ENCODE data around the gene PHF23.
A peak's percentile ranks its signal among the peaks of the same experiment; 100 is the strongest.

Gene PHF23

DNA sequence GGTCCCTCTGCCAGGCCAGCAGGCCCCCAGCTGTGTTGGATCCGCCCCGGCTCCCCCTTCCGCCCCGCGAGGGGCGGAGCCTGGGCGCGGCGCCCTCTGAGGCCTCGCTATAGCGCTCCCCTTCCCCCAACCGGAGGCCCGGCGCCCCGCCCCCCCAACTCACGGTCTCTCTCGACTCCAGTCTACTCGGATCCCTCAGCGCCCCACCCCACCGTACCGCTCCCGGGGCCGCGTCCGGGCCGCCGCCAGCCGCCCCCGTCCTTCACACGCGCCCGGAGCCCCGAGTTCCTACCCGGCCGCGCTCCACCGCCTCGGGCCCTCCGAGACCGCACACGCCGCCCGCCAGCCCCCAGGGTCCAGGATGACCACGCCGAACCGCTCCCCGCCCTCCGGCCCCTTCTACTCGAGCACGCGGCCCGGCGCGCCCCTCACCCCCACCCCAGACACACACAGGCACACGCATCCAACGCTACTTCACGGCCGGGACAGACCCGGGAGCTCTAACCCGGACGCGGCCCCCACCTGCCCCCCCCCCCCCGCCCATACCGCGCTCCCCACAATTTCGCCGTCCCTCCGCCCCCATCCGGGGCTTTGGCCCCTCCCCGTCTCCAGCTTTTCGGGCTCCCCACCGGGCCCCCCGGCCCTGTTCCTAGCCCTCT is 1.4 kb downstream of the PHF23 start:
- peaks cover 24% of the 10 kb centered on the region for H3K36me3 Mint-ChIP-seq

DNA sequence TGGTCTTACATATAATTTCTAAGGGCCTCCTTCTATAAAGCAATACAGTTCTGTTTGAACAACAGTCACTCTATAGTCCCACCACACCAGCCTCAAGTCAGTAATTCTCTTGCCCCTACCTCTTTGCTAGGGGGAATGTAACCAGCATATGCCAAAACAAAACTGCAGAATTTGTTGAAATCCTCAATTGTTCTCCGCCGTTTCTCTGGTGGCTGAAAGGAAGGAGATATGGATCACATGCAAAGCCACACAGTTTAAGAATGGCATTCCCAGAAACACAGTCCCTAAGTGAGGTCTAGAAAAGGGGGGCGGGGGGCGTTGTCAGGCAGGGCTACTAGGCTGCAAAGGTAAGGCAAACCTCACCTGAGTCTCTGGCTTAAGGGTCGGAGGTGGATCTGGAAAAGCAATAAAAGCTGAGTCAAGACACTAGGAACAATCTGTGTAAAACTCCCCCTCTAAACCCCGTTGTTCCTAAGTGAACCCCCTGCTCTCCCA is 1.9 kb downstream of the PHF23 start:
- DNase-seq (ENCODE audit: low spot score in 2 of 2) (no peak), ATAC-seq (ENCODE audit: low read depth) (no peak)
- Mint-ChIP-seq H3K4me3 (peak overlapping the region; percentile 100), H3K4me1 (peaks cover 54% of the 10 kb centered on the region), H3K27ac (peak overlapping the region; percentile 100), H3K27me3 (no peaks in the 10 kb centered on the region), H3K9me3 (no peaks in the 10 kb centered on the region), H3K36me3 (peaks cover 24% of the 10 kb centered on the region)

More for the DNA sequence above, 1.4 kb downstream of the PHF23 start:
- peak; percentile 31 for ATAC-seq (ENCODE audit: low read depth)
- no peaks in the 10 kb centered on the region for H3K27me3 Mint-ChIP-seq
- peak overlapping the region; percentile 100 for H3K4me3 Mint-ChIP-seq
- H3K4me1 Mint-ChIP-seq: peaks cover 54% of the 10 kb centered on the region
- DNase-seq (ENCODE audit: low spot score in 2 of 2): peak; percentile 67 to 68
- H3K9me3 Mint-ChIP-seq: no peaks in the 10 kb centered on the region
- H3K27ac Mint-ChIP-seq: peak overlapping the region; percentile 100

DNA sequence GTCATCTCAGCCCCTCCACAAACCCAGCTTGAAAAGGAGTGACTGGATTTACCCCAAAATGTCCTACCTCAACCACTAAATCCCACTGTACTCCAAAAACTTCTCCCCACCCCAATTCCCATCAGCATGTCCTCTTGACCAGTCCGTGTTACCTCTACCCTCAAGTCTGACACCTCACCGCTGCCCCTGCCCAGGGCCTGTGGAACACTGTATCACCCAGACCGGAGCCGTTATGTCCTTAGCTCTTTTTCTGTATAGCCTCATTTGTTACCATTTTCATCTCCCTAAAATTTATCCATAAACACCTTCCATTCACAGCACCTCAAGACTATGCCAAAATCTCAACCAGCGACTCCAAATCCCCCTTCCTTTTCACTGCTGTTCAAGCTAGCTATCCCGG is 2.4 kb downstream of the PHF23 start:
- Mint-ChIP-seq H3K4me1 (peaks cover 56% of the 10 kb centered on the region), H3K27me3 (no peaks in the 10 kb centered on the region), H3K4me3 (no peak overlapping the region), H3K27ac (peak overlapping the region; percentile 100), H3K36me3 (peaks cover 23% of the 10 kb centered on the region), H3K9me3 (no peaks in the 10 kb centered on the region)
- no peak for ATAC-seq (ENCODE audit: low read depth)
- DNase-seq (ENCODE audit: low spot score in 2 of 2): no peak

DNA sequence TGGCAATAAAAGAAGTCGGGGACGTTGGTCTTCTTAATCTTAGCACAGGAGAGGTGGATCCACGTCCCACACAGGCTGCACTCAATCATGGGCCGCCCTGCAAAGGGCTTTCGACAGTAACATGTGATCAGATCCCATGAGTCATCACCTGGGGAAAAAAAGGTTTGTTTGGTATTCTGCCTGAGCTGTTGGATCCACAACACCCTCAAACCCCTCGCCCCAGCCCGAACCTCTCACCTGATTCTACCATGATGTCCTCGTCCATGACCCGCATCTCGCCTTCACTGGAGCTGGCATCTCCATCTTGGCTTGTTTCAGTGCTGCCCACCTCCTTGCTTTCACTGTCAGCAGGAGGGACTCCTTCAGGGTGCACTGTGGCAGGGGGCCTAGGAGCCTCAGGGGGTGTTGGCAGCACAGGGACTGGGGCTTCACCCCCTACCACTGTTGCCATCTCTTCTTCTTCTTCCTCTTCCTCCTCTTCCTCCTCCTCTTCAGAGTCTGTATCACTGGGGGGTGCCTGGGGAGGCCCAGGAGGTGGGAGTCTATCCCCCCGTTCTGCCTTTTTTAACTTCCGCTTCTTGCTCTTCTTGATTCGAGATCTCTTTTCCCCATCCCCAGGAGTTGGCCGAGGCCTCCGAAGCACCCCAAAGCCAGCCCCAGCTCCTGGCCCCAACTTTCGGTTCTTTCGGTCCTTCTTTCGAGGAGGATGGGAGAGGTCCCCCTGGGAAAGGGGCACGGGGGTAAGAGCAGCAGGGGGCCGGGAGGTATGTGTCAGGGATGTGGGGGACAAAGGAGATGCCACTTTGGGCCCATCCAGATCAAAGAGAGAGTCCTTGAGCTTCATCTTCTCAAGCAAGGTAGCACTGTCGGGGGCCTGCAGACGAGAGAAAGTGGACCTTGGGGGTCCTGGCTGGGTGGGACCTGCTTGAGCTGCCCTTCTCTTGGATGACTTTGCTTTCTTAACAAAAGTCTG is 3.3 kb downstream of the PHF23 start:
- Mint-ChIP-seq H3K4me3 (peak overlapping the region; percentile 15), H3K4me1 (peaks cover 47% of the 10 kb centered on the region), H3K27me3 (no peaks in the 10 kb centered on the region), H3K27ac (peak overlapping the region; percentile 25), H3K36me3 (peaks cover 19% of the 10 kb centered on the region), H3K9me3 (no peaks in the 10 kb centered on the region)
- ATAC-seq (ENCODE audit: low read depth) (no peak), DNase-seq (ENCODE audit: low spot score in 2 of 2) (no peak)

DNA sequence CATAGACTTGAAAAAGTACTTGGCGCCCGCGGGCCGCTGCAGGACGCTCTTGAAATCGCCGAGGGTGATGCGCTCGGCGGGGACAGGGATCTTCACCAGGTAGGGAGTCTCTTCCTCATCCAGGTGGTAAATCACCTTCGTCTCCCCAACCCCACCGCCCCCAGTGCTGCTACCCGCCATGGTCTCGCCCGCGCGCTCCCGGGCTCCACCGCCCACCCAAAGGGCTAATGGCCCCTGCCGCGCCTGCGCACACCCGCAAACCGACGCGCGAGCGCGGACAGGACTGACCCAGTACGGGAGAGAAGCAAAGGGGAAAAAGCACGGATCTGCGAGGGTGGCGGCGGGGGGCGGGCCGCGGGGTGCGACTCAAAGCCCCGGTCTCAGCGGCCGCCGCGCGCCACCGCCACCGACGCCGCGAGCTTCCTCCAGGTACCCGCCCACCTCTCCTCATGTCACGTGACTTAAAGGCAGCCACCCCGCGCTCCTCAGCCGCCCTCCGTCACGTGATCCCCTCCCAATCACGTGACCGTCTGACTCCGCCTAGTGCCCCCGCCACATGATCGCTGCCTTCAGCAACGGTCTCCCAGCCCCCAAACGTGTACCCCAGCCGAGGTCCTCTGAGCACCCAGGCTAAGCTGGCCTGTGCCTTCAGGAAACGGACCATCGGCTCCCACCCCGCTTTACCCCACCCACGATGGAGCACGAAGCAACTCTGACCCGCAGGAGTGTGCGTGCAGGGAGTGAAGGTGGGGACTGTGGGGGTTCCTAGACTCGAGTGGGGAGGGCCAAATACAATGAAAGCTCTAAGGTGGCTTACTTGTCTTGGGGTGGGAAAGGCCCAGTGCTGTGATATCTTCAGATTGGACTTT is 4.9 kb downstream of the PHF23 start, which contains the start of gene DVL2:
Gene DVL2 (minus strand): TSS at position 435 of the 869 bp plus-strand sequence. CDS start 255 bp downstream, at position 180.
- Mint-ChIP-seq H3K9me3 (no peaks in the 10 kb centered on the region), H3K27ac (peak within 1 kb of the TSS; percentile 89), H3K4me3 (peak within 1 kb of the TSS; percentile 86), H3K4me1 (peaks cover 35% of the 10 kb centered on the region), H3K27me3 (no peaks in the 10 kb centered on the region), H3K36me3 (peaks cover 17% of the 10 kb centered on the region)
- DNase-seq (ENCODE audit: low spot score in 2 of 2) (peak; percentile 88 to 93), ATAC-seq (ENCODE audit: low read depth) (peak; percentile 67)

DNA sequence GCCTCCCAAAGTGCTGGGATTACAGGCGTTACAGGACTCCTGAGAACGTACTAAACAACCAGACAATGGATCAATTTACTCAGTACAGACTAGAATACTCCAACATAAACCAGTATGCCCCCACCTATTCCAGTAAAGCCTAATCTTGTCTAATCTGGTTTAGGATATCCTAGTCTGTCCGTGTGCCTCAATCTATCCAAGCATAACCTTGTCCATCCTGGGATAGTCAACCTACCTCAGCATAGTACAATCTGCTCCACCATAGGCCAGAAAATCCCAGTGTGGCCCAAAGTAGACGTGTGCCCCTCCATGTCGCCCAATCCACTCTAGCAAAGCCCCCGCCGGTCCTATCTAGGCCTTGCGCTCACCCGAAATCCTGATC is 5.6 kb downstream of the PHF23 start:
- Mint-ChIP-seq H3K4me3 (peak overlapping the region; percentile 86), H3K36me3 (peaks cover 19% of the 10 kb centered on the region)

DNA sequence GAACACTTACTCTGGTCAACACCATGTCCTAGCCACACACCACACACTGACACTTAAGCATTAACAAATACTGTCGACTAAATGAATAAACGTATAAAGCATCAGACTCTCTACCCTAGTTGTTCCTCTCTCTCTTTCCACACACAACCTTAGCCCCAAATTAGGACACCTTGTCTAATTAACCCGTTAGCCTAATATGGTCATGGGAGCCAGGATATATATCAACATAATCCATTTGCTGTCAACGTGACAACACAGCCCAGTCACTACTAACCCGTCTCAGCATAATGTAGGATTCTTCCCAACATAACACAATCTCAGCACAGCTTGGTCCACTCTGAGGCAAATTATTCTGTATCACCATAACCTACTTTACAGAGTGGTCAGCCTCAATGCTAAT is 7.1 kb downstream of the PHF23 start:
- ATAC-seq (ENCODE audit: low read depth) (no peak), DNase-seq (ENCODE audit: low spot score in 2 of 2) (no peak)
- Mint-ChIP-seq H3K9me3 (no peaks in the 10 kb centered on the region), H3K36me3 (peaks cover 23% of the 10 kb centered on the region), H3K27ac (no peak overlapping the region), H3K27me3 (no peaks in the 10 kb centered on the region), H3K4me3 (no peak overlapping the region), H3K4me1 (peaks cover 33% of the 10 kb centered on the region)

More for the DNA sequence above, 5.6 kb downstream of the PHF23 start:
- Mint-ChIP-seq H3K27me3 (no peaks in the 10 kb centered on the region), H3K27ac (peak overlapping the region; percentile 89), H3K9me3 (no peaks in the 10 kb centered on the region), H3K4me1 (peaks cover 35% of the 10 kb centered on the region)
- no peak for DNase-seq (ENCODE audit: low spot score in 2 of 2)
- no peak for ATAC-seq (ENCODE audit: low read depth)

DNA sequence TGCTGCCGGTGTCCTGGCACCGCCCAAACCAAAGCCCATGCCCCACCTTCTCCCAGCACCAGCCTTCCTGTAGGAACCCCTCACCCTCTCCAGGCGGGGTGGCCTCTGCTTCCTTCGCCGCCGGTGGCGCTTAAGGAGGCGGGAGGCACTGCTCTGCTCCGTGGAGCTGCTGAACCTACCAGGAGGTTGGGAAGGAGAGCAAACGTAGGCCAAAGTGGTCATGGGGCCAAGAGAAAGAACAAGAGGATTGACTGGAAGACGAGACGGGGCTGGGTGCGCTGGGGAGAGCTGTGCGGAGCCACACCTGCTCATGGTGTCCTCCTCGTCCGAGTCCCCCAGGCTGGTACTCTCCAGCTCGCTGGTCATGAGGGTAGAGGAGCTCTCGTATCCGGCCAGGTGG is 9.8 kb downstream of the PHF23 start:
- H3K4me1 Mint-ChIP-seq: peaks cover 16% of the 10 kb centered on the region
- ATAC-seq (ENCODE audit: low read depth): no peak
- H3K36me3 Mint-ChIP-seq: peaks cover 18% of the 10 kb centered on the region
- H3K4me3 Mint-ChIP-seq: no peak overlapping the region
- no peaks in the 10 kb centered on the region for H3K27me3 Mint-ChIP-seq
- no peak for DNase-seq (ENCODE audit: low spot score in 2 of 2)
- no peak overlapping the region for H3K27ac Mint-ChIP-seq
- no peaks in the 10 kb centered on the region for H3K9me3 Mint-ChIP-seq

DNA sequence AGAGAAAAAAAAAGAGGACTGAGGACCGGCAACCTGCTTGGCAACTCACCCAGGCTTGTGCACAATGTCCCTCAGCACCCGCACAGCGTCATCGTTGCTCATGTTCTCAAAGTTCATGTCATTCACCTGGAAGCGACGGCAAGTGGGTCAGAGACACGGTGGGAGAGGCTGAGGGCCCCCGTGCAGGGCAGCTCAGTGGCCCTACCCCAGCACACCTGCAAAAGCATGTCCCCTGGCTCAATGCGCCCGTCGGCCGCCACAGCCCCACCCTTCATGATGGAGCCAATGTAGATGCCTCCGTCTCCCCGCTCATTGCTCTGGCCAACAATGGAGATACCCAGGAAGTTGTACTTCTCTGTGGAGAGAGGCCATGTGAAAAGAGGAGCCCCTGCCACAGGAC is 10.3 kb downstream of the PHF23 start:
- Mint-ChIP-seq H3K27ac (no peak overlapping the region), H3K27me3 (no peaks in the 10 kb centered on the region), H3K4me1 (peaks cover 14% of the 10 kb centered on the region), H3K9me3 (no peaks in the 10 kb centered on the region), H3K4me3 (no peak overlapping the region), H3K36me3 (peaks cover 21% of the 10 kb centered on the region)
- ATAC-seq (ENCODE audit: low read depth) (no peak), DNase-seq (ENCODE audit: low spot score in 2 of 2) (no peak)

DNA sequence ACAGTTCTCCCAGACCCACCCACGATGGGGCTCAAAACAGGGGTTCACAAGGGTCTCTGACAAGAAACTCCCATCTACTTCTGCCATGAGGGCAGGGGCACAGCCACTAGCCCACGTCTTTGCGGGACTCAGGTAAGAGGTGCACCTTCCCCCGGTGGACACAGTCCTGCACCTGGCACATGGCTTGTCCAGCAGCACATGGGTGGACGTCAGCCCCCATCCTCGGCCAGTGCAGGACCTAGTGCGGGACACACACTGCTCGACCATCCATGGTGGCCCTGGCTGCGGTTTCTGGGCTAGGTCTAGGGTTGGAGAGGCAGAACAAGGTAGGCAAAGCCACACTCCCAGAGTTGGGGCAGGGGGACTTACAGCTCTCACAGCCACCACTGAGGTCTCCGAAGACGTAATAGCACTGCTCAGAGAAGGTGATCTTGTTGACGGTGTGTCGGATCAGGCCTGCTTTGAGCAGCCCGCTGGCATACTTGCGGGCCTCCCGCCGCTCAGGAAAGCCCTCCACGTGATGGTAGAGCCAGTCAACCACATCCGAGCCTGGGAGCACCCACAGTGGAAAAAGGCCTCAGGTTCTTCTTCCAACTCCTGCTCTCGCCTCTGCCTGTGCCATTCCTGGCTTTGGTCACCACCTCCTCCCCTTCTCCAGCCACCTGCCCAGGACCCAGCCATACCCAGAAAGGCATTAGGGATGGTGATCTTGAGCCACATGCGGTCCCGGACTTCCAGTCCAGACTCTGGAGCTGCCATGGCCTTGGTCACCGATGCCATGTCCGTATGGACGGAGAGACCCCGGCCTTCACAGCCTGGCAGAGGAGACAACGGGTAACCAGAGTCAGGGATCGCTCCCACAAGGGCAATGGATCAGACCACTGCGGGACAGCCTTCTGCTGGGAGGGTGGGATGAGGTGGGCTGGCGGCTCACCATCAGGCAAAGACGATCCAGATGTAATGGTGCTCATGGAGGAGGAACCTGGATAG is 12.2 kb downstream of the PHF23 start:
- no peak for ATAC-seq (ENCODE audit: low read depth)
- no peak overlapping the region for H3K27ac Mint-ChIP-seq

DNA sequence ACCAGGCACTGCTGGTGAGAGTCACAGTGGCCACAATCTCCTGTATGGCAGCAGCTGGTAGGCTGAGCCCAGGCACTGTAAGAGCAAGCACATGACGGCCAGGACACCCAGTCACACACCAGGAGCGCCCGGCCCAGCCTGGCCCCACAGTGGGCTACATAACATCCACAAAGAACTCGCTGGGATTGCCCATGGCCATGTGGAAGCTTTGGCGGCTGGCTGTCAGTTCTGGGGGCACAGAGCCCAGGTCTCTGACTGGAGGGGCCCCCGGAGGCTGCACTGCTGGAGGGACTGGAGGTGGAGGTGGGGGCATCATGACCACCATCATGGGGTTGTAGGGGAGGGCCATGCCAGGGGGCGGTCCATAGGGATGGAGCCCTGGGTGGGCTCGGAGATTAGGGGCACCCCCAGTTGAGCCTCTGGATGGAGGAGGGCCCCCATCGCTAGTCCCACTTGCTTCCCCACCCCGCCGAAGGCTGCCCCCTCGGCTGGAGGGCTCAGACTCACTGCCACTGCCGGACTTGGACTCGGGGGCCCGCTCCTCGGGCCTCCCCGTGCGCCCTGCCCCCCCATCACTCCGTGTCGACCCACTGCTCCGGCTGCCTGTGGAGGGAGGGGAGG is 13.4 kb downstream of the PHF23 start:
- no peak for ATAC-seq (ENCODE audit: low read depth)
- Mint-ChIP-seq H3K4me3 (no peak overlapping the region), H3K36me3 (peaks cover 24% of the 10 kb centered on the region), H3K27ac (no peak overlapping the region), H3K4me1 (peaks cover 7% of the 10 kb centered on the region), H3K27me3 (no peaks in the 10 kb centered on the region), H3K9me3 (no peaks in the 10 kb centered on the region)
- DNase-seq (ENCODE audit: low spot score in 2 of 2): no peak

More for the DNA sequence above, 12.2 kb downstream of the PHF23 start:
- Mint-ChIP-seq H3K4me1 (peaks cover 2% of the 10 kb centered on the region), H3K4me3 (no peak overlapping the region), H3K27me3 (no peaks in the 10 kb centered on the region), H3K36me3 (peaks cover 25% of the 10 kb centered on the region), H3K9me3 (no peaks in the 10 kb centered on the region)
- no peak for DNase-seq (ENCODE audit: low spot score in 2 of 2)

DNA sequence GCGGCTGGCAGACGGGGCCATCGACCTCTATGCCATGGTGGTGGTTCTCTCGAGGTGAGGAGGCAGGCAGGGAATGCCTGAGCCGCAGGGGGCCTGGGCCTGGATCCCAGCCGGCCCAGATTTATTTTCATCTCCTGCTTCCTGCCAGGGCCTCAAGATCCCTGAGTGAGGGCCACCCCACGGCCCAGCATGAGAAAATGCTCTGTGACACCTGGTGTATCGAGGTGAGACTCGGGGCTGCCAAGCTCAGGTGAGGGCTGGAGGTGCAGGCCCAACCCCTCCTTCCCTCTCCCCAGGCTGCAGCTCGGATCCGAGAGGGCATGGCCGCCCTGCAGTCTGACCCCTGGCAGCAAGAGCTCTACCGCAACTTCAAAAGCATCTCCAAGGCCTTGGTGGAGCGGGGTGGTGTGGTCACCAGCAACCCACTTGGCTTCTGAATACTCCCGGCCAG is 14.6 kb downstream of the PHF23 start:
- Mint-ChIP-seq H3K36me3 (peaks cover 23% of the 10 kb centered on the region), H3K27ac (no peak overlapping the region), H3K9me3 (no peaks in the 10 kb centered on the region), H3K4me1 (peaks cover 12% of the 10 kb centered on the region), H3K27me3 (no peaks in the 10 kb centered on the region), H3K4me3 (no peak overlapping the region)
- DNase-seq (ENCODE audit: low spot score in 2 of 2) (no peak), ATAC-seq (ENCODE audit: low read depth) (no peak)
